ENCODE results near the gene MCRIP2.

GRCh38 chr16:667780-668518, 26.3 kb downstream of the MCRIP2 start, which contains the start of gene RHOT2:
- TF ChIP-seq TEAD4 (IDR thresholded peaks at IDR 0.05) = no peak
- TF ChIP-seq TAF1 (IDR thresholded peaks at IDR 0.05; ENCODE audit: low read depth) = peak; percentile 73
- TF ChIP-seq EP300 (IDR thresholded peaks at IDR 0.05; ENCODE audit: borderline replicate concordance) = no peak
- peak; percentile 22; the same call in 1 of the 2 replicates for TF ChIP-seq RAD21 (IDR thresholded peaks at IDR 0.05; ENCODE audit: low read depth)
- no peak for TF ChIP-seq REST (IDR thresholded peaks at IDR 0.05; ENCODE audit: low read depth)
- TF ChIP-seq YY1 (IDR thresholded peaks at IDR 0.05; ENCODE audit: low read depth) = peak; percentile 90
- 0 out of 2 replicates have a peak, but pooled peaks have one; percentile 30 for TF ChIP-seq USF1 (IDR thresholded peaks at IDR 0.05)
- TF ChIP-seq CREB1 (IDR thresholded peaks at IDR 0.05; ENCODE audit: low read depth) = no peak
- no peak for TF ChIP-seq FOXM1 (IDR thresholded peaks at IDR 0.05; ENCODE audit: borderline replicate concordance, low read depth)
- no peak for TF ChIP-seq CEBPB (IDR thresholded peaks at IDR 0.05)
- peak; percentile 74 for TF ChIP-seq EGR1 (IDR thresholded peaks at IDR 0.05)
- TF ChIP-seq TCF12 (IDR thresholded peaks at IDR 0.05; ENCODE audit: low read depth) = peak; percentile 35; the same call in 1 of the 2 replicates
- 0 out of 2 replicates have a peak, but pooled peaks have one; percentile 66 for TF ChIP-seq MAX (IDR thresholded peaks at IDR 0.05)
- TF ChIP-seq ZBTB7A (IDR thresholded peaks at IDR 0.05; ENCODE audit: low read depth) = peak; percentile 98

All from Ishikawa (cell line).